ENCODE data around the gene SEC23A. TPM values are rescaled to one million over a fixed set of nuclear protein-coding genes. Genes with fewer than 3 reads are reported as not detected.

SEC23A gene
- total and polyA plus RNA-seq, 2 of the 13 experiments (the other 11 are each of a cell fraction or from before 2014, with no cell fraction given), result 403 to 887 TPM

DNA sequence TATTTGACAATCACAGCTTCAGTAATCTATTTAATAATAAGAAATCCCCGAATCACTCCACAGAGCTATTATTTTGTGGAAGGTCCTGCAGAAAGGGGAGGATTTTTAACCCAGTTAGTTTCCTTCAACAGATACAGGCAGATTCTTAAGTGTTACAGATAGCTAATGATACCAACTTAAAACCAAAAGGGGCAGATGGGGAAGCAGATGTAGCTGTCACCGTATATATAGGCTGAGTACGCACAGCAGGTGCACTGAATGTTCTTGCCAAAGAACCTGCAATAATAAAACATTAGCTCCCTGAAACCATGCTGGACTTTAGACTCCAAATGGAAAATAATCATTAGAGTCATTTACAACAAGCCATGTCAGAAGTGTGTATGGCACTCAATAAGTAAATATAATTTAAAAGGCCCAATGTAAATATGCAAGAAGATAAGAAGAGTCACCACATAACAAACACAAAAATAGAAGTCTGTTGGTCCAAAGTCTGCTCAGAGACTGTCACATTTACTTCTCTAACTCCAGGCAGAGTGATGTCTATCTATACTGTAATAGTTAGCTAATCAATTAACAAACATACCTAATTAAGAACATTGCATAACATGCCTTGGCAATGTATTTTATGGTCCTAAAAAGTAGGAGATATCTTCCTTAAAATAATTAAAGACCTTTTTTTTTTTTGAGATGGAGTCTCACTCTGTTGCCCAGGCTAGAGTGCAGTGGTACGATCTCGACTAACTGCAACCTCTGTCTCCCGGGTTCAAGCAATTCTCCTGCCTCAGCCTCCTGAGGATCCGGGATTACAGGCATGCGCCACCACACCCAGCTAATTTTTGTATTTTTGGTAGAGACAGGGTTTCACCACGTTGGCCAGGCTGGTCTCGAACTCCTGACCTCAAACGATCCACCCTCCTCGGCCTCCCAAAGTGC, 78.8 kb downstream of the SEC23A start (continued):
- TF ChIP-seq KIAA2018 (CRISPR knock-in tag; IDR thresholded peaks at IDR 0.05; ENCODE audit: borderline replicate concordance) (no peak; the same call in 1 of the 2 replicates), MAFK (conservative IDR thresholded peaks at IDR 0.05 in 1 of 2, IDR thresholded peaks at IDR 0.05 in 1 of 2; ENCODE audit: low read length in 2 of 2) (peak in 1 of 2 experiments; percentile 37; a peak in 2 of 4 replicates), HNF4A (CRISPR knock-in tag; IDR thresholded peaks at IDR 0.05) (peak; percentile 100), HOXA9 (CRISPR knock-in tag; IDR thresholded peaks at IDR 0.05; ENCODE audit: borderline replicate concordance) (no peak; the same call in 1 of the 2 replicates), HCFC1 (IDR thresholded peaks at IDR 0.05; ENCODE audit: low read depth, low read length) (no peak), IKZF4 (CRISPR knock-in tag; IDR thresholded peaks at IDR 0.05; ENCODE audit: borderline replicate concordance, low read depth, not compliant biosample characterization) (no peak), ARHGAP35 (CRISPR knock-in tag; IDR thresholded peaks at IDR 0.05; ENCODE audit: borderline replicate concordance) (no peak), CEBPZ (IDR thresholded peaks at IDR 0.05; ENCODE audit: low read length) (0 out of 2 replicates have a peak, but pooled peaks have one; percentile 30), KLF15 (CRISPR knock-in tag; IDR thresholded peaks at IDR 0.05; ENCODE audit: borderline replicate concordance) (no peak), RXRB (CRISPR knock-in tag; IDR thresholded peaks at IDR 0.05; ENCODE audit: borderline replicate concordance) (peak; percentile 98), KAT8 (CRISPR knock-in tag; IDR thresholded peaks at IDR 0.05) (peak; percentile 95), KMT2A (CRISPR knock-in tag; IDR thresholded peaks at IDR 0.05) (peak; percentile 19; the same call in 1 of the 2 replicates), PRMT3 (CRISPR knock-in tag; IDR thresholded peaks at IDR 0.05; ENCODE audit: borderline replicate concordance, low read depth) (no peak), ZNF230 (CRISPR knock-in tag; IDR thresholded peaks at IDR 0.05) (no peak; the same call in 1 of the 2 replicates), RBM39 (IDR thresholded peaks at IDR 0.05; ENCODE audit: low read depth, low read length, poor library complexity, severe bottlenecking) (peak; percentile 17), ZBTB7A (CRISPR knock-in tag; IDR thresholded peaks at IDR 0.05) (no peak)
